HL-60/S4 (cell line): Measurements from ENCODE around the gene ERG.

Source experiments
- in situ Hi-C: fragments of 300-500 bp; cut with MboI; formaldehyde crosslinking; loops from 2 replicates; pipeline ENCODE4 v1.14.3; 2022; ENCODE audit warnings: low sequenced_read_pairs

ERG gene

GRCh38 chr21:38439426-38439825 lies 58.9 kb downstream of the ERG start:
- in situ Hi-C loops = no loop called here

GRCh38 chr21:38438462-38438893 lies 59.8 kb downstream of the ERG start:
- in situ Hi-C loops = no loop called here

GRCh38 chr21:38436341-38436740 lies 61.9 kb downstream of the ERG start:
- in situ Hi-C loops = no loop called here

- in situ Hi-C loops = no loop called here
Measured at GRCh38 chr21:38434913-38435533, 63.3 kb downstream of the ERG start.

- in situ Hi-C loops = no loop called here
Measured at GRCh38 chr21:38433471-38433870, 64.8 kb downstream of the ERG start.

GRCh38 chr21:38430401-38430984 lies 67.8 kb downstream of the ERG start:
- in situ Hi-C loops = no loop called here

- in situ Hi-C loops = no loop called here
Measured at GRCh38 chr21:38429011-38429410, 69.3 kb downstream of the ERG start.

GRCh38 chr21:38428211-38428610 lies 70.1 kb downstream of the ERG start:
- in situ Hi-C loops = no loop called here

GRCh38 chr21:38424305-38425019 lies 73.8 kb downstream of the ERG start:
- in situ Hi-C loops = no loop called here

- in situ Hi-C loops = no loop called here
Measured at GRCh38 chr21:38422082-38422481, 76.2 kb downstream of the ERG start.

- in situ Hi-C loops = no loop called here
Measured at GRCh38 chr21:38420140-38420539, 78.1 kb downstream of the ERG start.

- in situ Hi-C loops = no loop called here
Measured at GRCh38 chr21:38417726-38418125, 80.6 kb downstream of the ERG start.

GRCh38 chr21:38416791-38417190 lies 81.5 kb downstream of the ERG start:
- in situ Hi-C loops = no loop called here

GRCh38 chr21:38413958-38414548 lies 84.2 kb downstream of the ERG start:
- in situ Hi-C loops = no loop called here

- in situ Hi-C loops = no loop called here
Measured at GRCh38 chr21:38410466-38410865, 87.8 kb downstream of the ERG start.

- in situ Hi-C loops = no loop called here
Measured at GRCh38 chr21:38409907-38410306, 88.4 kb downstream of the ERG start.

GRCh38 chr21:38404177-38404576 lies 94.1 kb downstream of the ERG start:
- in situ Hi-C loops = no loop called here

- in situ Hi-C loops = no loop called here
Measured at GRCh38 chr21:38402795-38403194, 95.5 kb downstream of the ERG start.

- in situ Hi-C loops = no loop called here
Measured at GRCh38 chr21:38402291-38402690, 96.0 kb downstream of the ERG start.

- in situ Hi-C loops = no loop called here
Measured at GRCh38 chr21:38401191-38401926, 96.9 kb downstream of the ERG start.

GRCh38 chr21:38400195-38400919 lies 97.9 kb downstream of the ERG start:
- in situ Hi-C loops = no loop called here
